C4-2B (cell line): ENCODE measurements around the gene NBPF1.
"Not testable (repeated sequence)": the region's sequence is repeated elsewhere in the genome, so short reads cannot be mapped to it uniquely, and the experiment has no call there.

Source experiments
- ZFX ChIP-seq: fragments of 450-650 bp; IDR thresholded peaks from 2 replicates; pipeline ENCODE4 v1.6.1; 2017
- TF ChIP-seq, protein P1 (sequence below): fragments of 450-650 bp; conservative IDR thresholded peaks from 2 replicates; pipeline ENCODE4 v1.5.1; 2017; ENCODE audit warnings: mild to moderate bottlenecking

GRCh38 chr1:16519255-16519951, 94.0 kb downstream of the NBPF1 start:
- TF ChIP-seq, protein P1, sequence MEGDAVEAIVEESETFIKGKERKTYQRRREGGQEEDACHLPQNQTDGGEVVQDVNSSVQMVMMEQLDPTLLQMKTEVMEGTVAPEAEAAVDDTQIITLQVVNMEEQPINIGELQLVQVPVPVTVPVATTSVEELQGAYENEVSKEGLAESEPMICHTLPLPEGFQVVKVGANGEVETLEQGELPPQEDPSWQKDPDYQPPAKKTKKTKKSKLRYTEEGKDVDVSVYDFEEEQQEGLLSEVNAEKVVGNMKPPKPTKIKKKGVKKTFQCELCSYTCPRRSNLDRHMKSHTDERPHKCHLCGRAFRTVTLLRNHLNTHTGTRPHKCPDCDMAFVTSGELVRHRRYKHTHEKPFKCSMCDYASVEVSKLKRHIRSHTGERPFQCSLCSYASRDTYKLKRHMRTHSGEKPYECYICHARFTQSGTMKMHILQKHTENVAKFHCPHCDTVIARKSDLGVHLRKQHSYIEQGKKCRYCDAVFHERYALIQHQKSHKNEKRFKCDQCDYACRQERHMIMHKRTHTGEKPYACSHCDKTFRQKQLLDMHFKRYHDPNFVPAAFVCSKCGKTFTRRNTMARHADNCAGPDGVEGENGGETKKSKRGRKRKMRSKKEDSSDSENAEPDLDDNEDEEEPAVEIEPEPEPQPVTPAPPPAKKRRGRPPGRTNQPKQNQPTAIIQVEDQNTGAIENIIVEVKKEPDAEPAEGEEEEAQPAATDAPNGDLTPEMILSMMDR: not testable (repeated sequence)
- TF ChIP-seq ZFX: not testable (repeated sequence)
